ENCODE results near the gene CIAO2A. TPM values are rescaled to one million over a fixed set of nuclear protein-coding genes. Genes with fewer than 3 reads are reported as not detected.

The CIAO2A gene
- 10 to 100 TPM; 43.6 to 73.7 TPM for total RNA-seq

- Histone ChIP-seq H3K4me1 (peaks cover 0 to 75% of the 10 kb centered on the region in 2 donors), H3K9me3 (no peaks in the 10 kb centered on the region), H3K27ac (peak within 1 kb of the TSS; percentile 91 to 95), H3K27me3 (no peaks in the 10 kb centered on the region), H3K4me3 (peak within 1 kb of the TSS; percentile 73 to 74), H3K36me3 (peaks cover 2% of the 10 kb centered on the region)
- DNase-seq (ENCODE audit: low spot score): peak; percentile 97
- TF ChIP-seq CTCF (IDR thresholded peaks at IDR 0.05): no peak
These were observed at the start of gene CIAO2A for GRCh38 chr15:64093627-64094417. CIAO2A (minus strand) TSS chr15:64093838; CDS start chr15:64093768, 70 bp downstream.

GRCh38 chr15:64143276-64143675, 49.6 kb upstream of the CIAO2A start:
- TF ChIP-seq CTCF (IDR thresholded peaks at IDR 0.05): no peak

GRCh38 chr15:64141798-64142512, 48.3 kb upstream of the CIAO2A start:
- peaks cover 49% of the 10 kb centered on the region for H3K36me3 ChIP-seq
- no peak for DNase-seq (ENCODE audit: low spot score)
- H3K27me3 ChIP-seq: no peaks in the 10 kb centered on the region
- no peak overlapping the region for H3K4me3 ChIP-seq
- no peak overlapping the region for H3K27ac ChIP-seq
- H3K9me3 ChIP-seq: no peaks in the 10 kb centered on the region
- H3K4me1 ChIP-seq: peaks cover 0 to 20% of the 10 kb centered on the region in 2 donors
- TF ChIP-seq CTCF (IDR thresholded peaks at IDR 0.05): no peak

More at GRCh38 chr15:64143276-64143675, 49.6 kb upstream of the CIAO2A start:
- H3K27me3 ChIP-seq: no peaks in the 10 kb centered on the region
- H3K27ac ChIP-seq: no peak overlapping the region
- H3K9me3 ChIP-seq: no peaks in the 10 kb centered on the region
- H3K4me3 ChIP-seq: no peak overlapping the region
- peaks cover 0 to 17% of the 10 kb centered on the region in 2 donors for H3K4me1 ChIP-seq
- no peak for DNase-seq (ENCODE audit: low spot score)
- peaks cover 36% of the 10 kb centered on the region for H3K36me3 ChIP-seq

GRCh38 chr15:64138331-64138941, 44.8 kb upstream of the CIAO2A start:
- TF ChIP-seq CTCF (IDR thresholded peaks at IDR 0.05): no peak
- no peak overlapping the region for H3K4me3 ChIP-seq
- H3K4me1 ChIP-seq: peaks cover 0 to 17% of the 10 kb centered on the region in 2 donors
- peaks cover 67% of the 10 kb centered on the region for H3K36me3 ChIP-seq
- no peaks in the 10 kb centered on the region for H3K27me3 ChIP-seq
- no peaks in the 10 kb centered on the region for H3K9me3 ChIP-seq
- peak overlapping the region in 1 of 2 donors; percentile 35 for H3K27ac ChIP-seq
- no peak for DNase-seq (ENCODE audit: low spot score)

GRCh38 chr15:64137226-64137833, 43.7 kb upstream of the CIAO2A start:
- peak overlapping the region; percentile 64 to 70 for H3K27ac ChIP-seq
- H3K4me1 ChIP-seq: peaks cover 0 to 26% of the 10 kb centered on the region in 2 donors
- no peak for DNase-seq (ENCODE audit: low spot score)
- H3K36me3 ChIP-seq: peaks cover 67% of the 10 kb centered on the region
- H3K9me3 ChIP-seq: no peaks in the 10 kb centered on the region
- H3K27me3 ChIP-seq: no peaks in the 10 kb centered on the region
- TF ChIP-seq CTCF (IDR thresholded peaks at IDR 0.05): peak in 1 of 2 donors; percentile 62
- no peak overlapping the region for H3K4me3 ChIP-seq

All from right atrium auricular region (tissue), 2 donors.